Glutamatergic neuron (in vitro differentiated cells): ENCODE results near the gene ZNF740. TPM values are rescaled to one million over a fixed set of nuclear protein-coding genes. Genes with fewer than 3 reads are reported as not detected.

Experiments
- DNase-seq: peaks from one replicate; pipeline ENCODE4 v3.0.0; 2022
- H3K27ac Mint-ChIP-seq: one replicate; pipeline ENCODE4 v1.8.0; 2020; ENCODE audit warnings: mild to moderate bottlenecking, mixed read lengths, inconsistent platforms; ENCODE audit not compliant: unreplicated experiment
- H3K27me3 Mint-ChIP-seq: one replicate; pipeline ENCODE4 v1.8.0; 2020; ENCODE audit warnings: mild to moderate bottlenecking, moderate library complexity, mixed read lengths, inconsistent platforms; ENCODE audit not compliant: unreplicated experiment
- H3K36me3 Mint-ChIP-seq: one replicate; pipeline ENCODE4 v1.8.0; 2020; ENCODE audit warnings: mild to moderate bottlenecking, mixed read lengths, inconsistent platforms; ENCODE audit not compliant: unreplicated experiment
- H3K4me1 Mint-ChIP-seq: one replicate; pipeline ENCODE4 v1.8.0; 2020; ENCODE audit warnings: mild to moderate bottlenecking, low read depth, mixed read lengths, inconsistent platforms; ENCODE audit not compliant: unreplicated experiment
- H3K4me3 Mint-ChIP-seq: one replicate; pipeline ENCODE4 v1.8.0; 2020; ENCODE audit warnings: mild to moderate bottlenecking, mixed read lengths, inconsistent platforms; ENCODE audit not compliant: unreplicated experiment
- H3K9me3 Mint-ChIP-seq: one replicate; pipeline ENCODE4 v1.8.0; 2020; ENCODE audit warnings: mild to moderate bottlenecking, moderate library complexity, mixed read lengths, inconsistent platforms; ENCODE audit not compliant: unreplicated experiment
- CTCF ChIP-seq: fragments of 200-600 bp; sonication (generic); IDR thresholded peaks from one replicate; pipeline ENCODE4 v1.5.0; 2021; ENCODE audit not compliant: partially characterized antibody, unreplicated experiment
- total RNA-seq: library from RNA; stranded (reverse); fragmentation: NEBNext Ultra II Directional; extraction: Animal tissue kit (Norgen Biotek cat#: 25700); gene quantifications from one replicate; pipeline ENCODE4 v1.2.1, GENCODE V29; 2021; ENCODE audit not compliant: unreplicated experiment

ZNF740 gene
- total RNA-seq, 1 donor from 2014 or later, result 38.2 TPM

DNA sequence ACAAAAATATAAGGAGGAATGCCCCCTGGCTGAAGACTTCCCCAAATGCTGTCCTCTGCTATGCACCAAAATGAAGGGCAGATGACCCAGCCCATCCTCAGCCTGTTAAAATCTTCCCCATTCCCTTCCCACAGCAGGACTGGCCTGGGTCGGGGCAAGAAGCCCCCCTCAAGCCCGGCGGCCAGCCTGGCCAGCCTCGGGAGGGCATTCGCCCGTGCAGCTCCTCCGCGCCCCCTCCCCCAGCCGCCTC is 51.1 kb downstream of the ZNF740 start:
- Mint-ChIP-seq H3K4me1 (peaks cover 20% of the 10 kb centered on the region), H3K36me3 (no peaks in the 10 kb centered on the region), H3K27me3 (peaks cover 22% of the 10 kb centered on the region), H3K9me3 (peaks cover 5% of the 10 kb centered on the region), H3K27ac (no peak overlapping the region), H3K4me3 (peak overlapping the region; percentile 25)
- DNase-seq, result no peak
- no peak for TF ChIP-seq CTCF

DNA sequence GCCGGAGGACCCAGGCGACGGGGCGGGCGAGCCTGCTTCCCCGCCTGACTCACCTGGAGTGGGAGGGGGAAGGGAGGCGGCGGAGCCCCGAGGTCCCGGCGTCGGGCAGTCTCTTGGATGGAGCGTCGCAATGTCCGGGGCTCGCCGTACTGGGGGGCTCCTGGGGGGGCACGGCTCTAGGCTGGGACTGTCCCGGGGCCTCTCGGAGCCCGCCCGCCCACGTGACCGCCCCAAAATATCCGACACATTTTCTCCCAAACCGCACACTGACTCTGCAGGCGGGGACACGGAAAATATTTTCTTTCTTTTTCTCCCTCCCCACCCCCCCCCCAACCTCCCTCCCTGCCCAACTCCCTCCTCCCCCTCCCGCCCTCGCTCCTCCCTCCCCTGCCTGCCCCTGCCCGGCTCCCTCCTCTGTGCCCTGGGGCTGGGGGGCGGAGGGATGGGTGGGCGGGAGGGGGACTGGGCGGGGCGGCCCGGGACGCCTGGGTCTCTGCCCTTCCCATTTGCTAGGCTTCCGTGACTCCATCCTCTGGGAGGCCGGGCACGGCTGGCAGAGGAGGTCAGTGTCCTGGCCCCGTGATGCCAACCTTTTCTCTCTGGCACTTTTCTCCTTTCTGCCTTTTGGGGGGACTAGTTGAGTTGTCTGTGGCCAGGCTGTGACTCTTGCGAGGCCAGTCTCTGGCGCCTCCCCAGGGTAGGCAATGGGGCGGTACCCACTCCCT is 51.6 kb downstream of the ZNF740 start, which contains the start of gene RARG:
TSS of gene RARG (minus strand) at position 289 of the 725 bp plus-strand sequence. CDS start 4,664 bp downstream, outside the sequence.
- TF ChIP-seq CTCF, result no peak
- H3K4me1 Mint-ChIP-seq, result peaks cover 20% of the 10 kb centered on the region
- H3K36me3 Mint-ChIP-seq, result no peaks in the 10 kb centered on the region
- H3K27me3 Mint-ChIP-seq, result peaks cover 20% of the 10 kb centered on the region
- peaks cover 3% of the 10 kb centered on the region for H3K9me3 Mint-ChIP-seq
- H3K4me3 Mint-ChIP-seq, result peak within 1 kb of the TSS; percentile 68
- no peak for DNase-seq
- H3K27ac Mint-ChIP-seq, result peak within 1 kb of the TSS; percentile 44

DNA sequence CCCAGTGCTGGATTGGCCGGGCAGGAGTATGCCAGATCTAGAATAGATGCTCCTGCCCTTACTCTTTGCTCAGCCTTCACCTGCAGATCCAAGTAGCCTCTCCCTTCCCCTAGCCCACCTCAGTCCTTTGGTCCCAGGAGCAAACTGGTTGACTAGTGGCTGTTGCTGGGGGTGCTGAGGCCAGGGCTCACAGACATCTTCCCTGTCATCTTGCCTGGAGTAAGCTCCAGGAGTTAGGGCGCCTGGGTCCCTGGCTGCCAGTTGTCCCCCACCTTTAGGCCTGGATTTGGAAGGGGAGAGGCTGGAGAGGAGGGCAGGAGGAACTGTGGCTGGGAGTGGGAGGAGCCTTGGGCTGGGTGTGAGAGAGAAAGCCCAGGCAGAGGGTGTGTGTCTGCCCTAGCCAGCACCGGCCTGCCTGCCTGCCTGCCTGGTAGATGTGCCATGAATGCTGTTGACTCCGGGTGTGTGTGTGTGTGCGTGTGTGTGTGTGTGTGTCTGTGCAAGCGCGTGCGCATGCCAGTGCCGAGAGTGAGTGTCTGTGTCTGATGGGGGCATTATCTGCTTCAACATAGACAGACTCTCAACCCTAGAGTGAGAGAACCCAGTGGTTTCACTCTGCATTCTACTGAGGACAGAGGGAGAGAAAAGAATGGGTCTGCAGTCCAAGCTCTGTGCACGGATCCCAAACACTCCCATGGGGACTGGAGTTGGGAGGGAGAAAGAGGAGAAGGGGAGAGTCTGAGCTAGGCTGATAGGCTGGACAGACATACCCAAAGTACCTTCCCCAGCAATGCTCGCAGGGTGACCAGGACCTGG is 52.3 kb downstream of the ZNF740 start:
- peak overlapping the region; percentile 68 for H3K4me3 Mint-ChIP-seq
- TF ChIP-seq CTCF, result no peak
- peak; percentile 46 for DNase-seq
- peaks cover 21% of the 10 kb centered on the region for H3K27me3 Mint-ChIP-seq
- peaks cover 2% of the 10 kb centered on the region for H3K9me3 Mint-ChIP-seq
- no peaks in the 10 kb centered on the region for H3K36me3 Mint-ChIP-seq
- H3K4me1 Mint-ChIP-seq, result peaks cover 20% of the 10 kb centered on the region
- peak overlapping the region; percentile 44 for H3K27ac Mint-ChIP-seq

DNA sequence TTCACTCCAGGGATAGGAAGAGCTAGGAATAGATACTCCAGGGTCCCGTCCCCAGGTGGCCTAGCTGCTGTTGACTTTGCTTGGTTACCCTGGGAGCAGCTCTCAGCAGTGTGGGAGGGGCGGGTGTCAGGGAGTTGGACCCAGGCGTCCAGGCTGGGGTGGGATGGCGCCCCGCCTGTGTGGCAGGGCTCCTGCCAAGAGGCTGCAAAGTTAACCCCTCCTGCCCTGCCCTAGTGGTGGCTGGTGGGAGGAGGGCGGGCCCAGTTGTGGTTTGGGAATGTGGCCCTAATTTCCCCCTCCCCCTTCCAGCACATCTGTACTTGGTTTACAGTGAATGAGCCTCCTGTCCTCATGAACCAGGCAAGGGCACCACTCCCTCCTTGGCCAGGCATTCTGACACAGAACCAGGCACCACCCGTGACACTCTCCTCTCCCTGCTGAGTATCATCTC is 53.2 kb downstream of the ZNF740 start:
- TF ChIP-seq CTCF, result no peak
- Mint-ChIP-seq H3K36me3 (no peaks in the 10 kb centered on the region), H3K4me3 (peak overlapping the region; percentile 71), H3K9me3 (peaks cover 2% of the 10 kb centered on the region), H3K27ac (peak overlapping the region; percentile 75), H3K27me3 (peaks cover 17% of the 10 kb centered on the region), H3K4me1 (peaks cover 20% of the 10 kb centered on the region)
- DNase-seq, result no peak
